IPS DF 19.7 (cell line): Measurements from ENCODE around the gene NOM1.
"Not testable (repeated sequence)": the region's sequence is repeated elsewhere in the genome, so short reads cannot be mapped to it uniquely, and the experiment has no call there.

Experiments
- DNase-seq: peaks from one replicate; pipeline ENCODE4 v3.0.0-alpha.2; 2013; ENCODE audit warnings: low read depth, low spot score

Gene NOM1, protein sequence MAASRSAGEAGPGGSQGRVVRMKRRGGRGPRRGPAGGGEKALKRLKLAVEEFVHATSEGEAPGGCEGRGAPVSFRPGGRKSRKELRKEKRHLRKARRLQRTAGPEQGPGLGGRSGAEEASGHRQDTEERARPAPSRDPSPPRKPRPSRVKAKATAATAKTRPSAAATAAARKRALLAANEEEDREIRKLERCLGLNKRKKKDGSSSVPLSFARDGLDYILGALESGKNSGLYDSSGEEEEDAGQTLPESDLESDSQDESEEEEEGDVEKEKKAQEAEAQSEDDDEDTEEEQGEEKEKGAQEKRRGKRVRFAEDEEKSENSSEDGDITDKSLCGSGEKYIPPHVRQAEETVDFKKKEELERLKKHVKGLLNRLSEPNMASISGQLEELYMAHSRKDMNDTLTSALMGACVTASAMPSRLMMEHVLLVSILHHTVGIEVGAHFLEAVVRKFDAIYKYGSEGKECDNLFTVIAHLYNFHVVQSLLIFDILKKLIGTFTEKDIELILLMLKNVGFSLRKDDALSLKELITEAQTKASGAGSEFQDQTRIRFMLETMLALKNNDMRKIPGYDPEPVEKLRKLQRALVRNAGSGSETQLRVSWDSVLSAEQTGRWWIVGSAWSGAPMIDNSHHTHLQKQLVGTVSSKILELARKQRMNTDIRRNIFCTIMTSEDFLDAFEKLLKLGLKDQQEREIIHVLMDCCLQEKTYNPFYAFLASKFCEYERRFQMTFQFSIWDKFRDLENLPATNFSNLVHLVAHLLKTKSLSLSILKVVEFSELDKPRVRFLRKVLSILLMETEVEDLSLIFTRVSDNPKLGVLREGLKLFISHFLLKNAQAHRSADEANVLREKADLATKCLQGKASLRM

DNA sequence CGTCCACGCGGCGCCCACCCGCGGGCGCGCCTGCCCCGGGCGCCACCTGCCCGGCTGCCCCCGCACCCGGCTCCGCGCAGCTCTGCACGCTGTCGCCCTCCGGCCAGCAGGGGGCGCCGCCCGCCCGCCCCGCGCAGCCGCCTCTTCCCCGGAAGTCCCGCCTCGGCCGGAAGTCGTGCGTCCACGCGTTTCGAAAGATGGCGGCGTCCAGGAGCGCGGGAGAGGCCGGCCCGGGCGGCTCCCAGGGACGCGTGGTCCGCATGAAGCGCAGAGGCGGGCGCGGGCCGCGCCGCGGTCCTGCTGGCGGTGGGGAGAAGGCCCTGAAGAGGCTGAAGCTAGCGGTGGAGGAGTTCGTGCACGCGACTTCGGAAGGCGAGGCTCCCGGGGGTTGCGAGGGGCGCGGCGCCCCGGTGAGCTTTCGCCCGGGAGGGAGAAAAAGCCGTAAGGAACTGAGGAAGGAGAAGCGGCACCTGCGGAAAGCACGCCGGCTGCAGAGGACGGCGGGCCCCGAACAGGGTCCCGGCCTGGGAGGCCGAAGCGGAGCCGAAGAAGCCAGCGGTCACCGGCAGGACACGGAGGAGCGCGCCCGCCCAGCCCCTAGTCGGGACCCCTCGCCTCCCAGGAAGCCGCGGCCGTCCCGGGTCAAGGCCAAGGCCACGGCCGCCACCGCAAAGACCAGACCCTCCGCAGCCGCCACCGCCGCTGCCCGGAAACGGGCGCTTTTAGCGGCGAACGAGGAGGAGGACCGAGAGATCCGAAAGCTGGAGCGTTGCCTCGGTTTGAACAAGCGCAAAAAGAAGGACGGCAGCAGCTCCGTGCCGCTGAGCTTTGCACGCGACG, at the start of gene NOM1:
TSS of gene NOM1 (plus strand) at position 172 of the 840 bp plus-strand sequence. CDS start at position 198, 26 bp downstream.
- no peak for DNase-seq

DNA sequence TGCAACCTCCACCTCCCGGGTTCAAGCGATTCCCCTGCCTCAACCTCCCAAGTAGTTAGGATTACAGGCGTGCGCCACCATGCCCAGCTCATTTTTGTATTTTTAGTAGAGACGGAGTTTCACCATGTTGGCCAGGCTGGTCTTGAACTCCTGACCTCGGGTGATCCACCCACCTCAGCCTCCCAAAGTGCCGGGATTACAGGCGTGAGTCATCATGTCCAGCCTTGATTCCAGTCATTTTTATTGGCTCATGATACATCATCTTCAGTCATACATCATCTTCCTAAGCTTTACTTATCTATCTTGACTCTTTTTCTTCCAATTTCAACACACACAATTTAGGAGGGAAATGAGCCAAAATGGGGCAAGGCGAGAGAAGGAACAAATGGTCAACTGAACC, 49.4 kb upstream of the NOM1 start:
- not testable (repeated sequence) for DNase-seq

DNA sequence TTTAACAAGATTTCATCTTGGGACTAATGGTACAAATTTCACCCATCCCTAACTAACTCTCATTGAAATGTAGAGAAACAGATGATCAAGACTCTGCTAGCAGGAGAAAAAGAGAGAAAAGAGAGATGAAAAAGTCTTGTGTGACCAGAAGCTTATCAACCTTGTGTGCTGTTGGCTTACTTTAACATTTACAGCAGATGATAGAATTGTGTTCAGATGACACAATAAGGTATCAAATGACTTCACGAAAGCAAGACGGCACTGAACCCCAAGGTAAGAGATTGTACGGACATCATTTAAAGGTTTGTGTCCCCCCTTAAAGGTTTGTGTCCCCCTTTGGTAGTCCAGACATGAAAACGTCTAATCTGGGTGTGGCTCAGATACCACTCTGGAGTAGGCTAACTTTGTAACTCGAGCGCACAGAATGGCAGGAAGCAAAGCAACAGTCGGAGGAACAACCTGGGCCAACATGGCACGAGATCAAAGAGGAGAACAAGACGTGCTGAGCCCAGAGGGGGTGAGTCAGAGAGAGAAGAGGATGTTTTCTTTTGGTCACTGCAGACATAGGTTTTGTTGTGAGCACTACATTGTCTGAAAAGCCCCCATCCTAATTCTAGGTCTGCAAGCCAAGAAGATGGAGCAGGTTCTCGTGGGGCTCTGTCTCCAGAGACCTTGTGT, 46.1 kb upstream of the NOM1 start:
- no peak for DNase-seq

DNA sequence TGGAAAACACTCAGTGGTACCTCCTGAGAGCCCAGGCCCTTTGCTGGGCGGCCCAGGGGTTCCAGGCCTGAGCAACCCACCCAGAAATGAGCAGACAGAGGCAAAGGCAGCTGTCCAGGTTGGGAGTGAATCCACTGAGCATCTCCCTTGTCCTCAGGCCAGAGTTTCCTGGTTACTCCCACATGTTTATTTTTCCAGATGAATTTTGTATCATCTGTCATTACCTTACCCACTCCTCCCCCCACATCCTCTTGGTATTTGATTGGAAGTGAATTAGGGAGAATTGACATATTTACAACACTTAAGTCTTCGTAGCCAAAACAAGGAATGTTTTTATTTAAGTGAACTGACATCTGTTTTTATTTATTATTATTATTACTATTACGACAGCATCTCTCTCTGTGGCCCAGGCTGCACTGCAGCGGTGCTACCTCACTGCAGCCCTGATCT, 43.3 kb upstream of the NOM1 start:
- DNase-seq = no peak

DNA sequence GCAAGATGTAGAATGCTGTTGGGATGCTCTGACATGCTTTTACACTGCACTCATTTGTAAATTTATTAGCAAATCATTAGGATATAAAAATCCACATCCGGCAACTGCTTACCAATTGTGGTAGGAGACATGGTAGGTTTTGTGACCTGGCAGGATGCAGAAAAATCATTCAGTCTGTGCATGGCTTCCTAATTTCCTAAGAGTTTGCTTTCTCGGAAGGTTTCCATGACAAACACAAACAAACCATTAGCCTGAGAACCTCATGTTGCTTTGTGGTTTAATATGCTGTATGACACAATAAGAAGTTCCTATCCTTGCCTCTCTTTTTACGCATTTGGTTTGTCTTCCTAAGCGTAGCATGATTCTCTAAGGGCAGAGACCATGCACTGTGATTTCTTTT, 41.9 kb upstream of the NOM1 start:
- no peak for DNase-seq

DNA sequence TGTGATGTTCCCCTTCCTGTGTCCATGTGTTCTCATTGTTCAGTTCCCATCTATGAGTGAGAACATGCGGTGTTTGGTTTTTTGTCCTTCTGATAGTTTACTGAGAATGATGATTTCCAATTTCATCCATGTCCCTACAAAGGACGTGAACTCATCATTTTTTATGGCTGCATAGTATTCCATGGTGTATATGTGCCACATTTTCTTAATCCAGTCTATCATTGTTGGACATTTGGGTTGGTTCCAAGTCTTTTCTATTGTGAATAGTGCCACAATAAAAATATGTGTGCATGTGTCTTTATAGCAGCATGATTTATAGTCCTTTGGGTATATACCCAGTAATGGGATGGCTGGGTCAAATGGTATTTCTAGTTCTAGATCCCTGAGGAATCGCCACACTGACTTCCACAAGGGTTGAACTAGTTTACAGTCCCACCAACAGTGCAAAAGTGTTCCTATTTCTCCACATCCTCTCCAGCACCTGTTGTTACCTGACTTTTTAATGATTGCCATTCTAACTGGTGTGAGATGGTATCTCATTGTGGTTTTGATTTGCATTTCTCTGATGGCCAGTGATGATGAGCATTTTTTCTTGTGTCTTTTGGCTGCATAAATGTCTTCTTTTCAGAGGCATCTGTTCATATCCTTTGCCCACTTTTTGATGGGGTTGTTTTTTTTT, 39.8 kb upstream of the NOM1 start:
- not testable (repeated sequence) for DNase-seq

DNA sequence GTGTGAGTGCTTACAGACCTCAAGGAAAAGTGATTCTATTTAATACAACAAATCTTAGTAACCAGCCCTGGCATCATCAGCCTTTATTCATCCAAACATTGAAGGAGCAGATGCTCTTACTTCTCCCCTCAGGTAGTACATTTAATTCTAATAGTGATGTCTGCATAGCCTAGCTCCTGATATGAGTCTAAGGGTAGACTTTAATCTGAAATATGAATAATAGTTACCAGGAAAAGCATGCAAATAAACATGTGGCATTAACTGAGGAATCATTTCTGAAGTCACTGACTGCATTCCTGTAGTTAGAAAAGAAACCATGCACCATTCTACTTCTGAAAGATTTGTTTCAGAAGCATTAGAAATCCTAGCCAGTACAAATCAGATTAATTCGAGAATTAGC, 30.9 kb upstream of the NOM1 start:
- DNase-seq = no peak

DNA sequence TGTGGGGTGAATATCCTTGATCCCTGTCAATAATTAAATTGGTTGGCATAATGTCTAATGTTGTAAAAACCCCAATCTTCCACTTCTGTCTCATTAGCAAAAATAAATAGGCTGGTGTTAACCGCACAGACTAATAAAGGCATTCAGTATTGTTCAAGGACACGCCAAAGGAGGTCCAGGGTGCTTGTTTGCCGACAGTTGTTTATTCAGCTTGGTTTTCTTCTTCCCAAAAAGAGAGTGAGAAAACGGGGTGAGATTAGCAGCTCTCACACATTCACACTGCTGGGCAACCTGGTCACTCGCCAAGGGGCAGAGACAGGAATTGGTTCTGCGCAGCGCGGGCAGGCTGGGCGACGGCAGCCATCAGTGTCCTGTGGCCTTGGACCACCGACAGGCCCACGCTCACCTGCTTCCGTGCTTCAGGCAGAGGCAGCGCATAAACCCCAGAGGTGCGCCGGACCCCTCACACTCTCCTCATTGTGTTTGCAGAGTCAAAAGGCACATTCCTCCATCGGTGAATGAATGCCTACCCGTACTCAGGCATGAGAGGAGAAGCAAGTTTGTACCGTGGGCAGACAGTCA, 30.3 kb upstream of the NOM1 start:
- DNase-seq = no peak

DNA sequence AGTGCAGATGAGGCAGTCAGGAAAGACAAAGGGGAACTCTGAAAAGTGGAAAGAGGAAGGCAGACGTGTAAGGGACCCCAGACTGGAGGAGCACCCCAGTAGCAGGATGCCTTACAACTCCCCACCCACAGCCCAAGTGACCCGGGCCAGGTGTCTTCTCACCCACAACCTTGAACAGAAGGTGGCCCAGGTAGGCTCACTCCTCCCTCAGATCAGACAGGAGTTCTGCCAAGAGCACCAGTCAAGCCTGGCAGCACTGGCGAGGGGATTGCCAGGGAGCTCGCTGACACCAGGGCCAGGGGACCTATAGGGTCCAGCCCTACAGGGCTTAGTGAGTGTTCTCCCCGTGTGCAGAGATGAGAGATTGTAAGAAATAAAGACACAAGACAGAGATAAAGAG, 29.4 kb upstream of the NOM1 start:
- DNase-seq = no peak

DNA sequence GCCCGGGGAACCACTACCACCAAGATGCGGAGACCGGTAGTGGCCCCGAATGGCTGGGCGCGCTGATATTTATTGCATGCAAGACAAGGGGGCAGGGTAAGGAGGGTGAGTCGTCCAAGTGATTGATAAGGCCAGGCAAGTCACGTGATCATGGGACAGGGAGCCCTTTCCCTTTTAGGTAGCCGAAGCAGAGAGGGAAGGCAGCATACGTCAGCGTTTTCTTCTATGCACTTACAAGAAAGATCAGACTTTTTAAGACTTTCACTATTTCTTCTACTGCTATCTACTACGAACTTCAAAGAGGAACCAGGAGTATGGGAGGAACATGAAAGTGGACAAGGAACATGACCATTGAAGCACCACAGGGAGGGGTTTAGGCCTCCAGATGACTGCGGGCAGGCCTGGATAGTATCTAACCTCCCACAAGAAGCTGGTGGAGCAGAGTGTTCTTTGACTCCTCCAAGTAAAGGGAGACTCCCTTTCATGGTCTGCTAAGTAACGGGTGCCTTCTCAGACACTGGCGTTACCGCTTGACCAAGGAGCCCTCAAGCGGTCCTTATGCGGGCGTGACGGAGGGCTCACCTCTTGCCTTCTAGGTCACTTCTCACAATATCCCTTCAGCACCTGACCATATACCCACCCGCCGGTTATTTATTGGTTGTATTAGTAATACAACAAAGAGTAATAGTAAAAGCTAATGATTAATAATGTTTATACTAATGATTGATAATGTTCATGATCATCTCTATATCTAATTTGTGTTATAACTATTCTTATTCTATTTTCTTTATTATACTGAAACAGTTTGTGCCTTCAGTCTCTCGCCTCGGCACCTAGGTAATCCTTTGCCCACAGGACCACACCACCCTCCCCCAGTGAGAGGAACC, 28.8 kb upstream of the NOM1 start:
- DNase-seq = not testable (repeated sequence)

DNA sequence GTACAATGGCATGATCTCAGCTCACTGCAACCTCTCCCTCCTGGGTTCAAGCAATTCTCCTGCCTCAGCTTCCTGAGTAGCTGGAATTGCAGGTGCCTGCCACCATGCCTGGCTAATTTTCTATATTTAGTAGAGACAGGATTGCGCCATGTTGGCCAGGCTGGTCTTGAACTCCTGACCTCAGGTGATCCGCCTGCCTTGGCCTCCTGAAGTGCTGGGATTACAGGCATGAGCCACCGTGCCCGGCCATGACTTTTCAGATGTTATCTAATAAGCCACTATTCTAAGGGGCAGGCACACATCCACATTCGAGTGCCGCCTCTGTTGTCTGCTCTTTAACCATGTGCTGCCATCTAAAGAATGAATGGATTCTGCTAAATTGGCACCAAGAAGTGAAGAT, 27.2 kb upstream of the NOM1 start:
- not testable (repeated sequence) for DNase-seq

DNA sequence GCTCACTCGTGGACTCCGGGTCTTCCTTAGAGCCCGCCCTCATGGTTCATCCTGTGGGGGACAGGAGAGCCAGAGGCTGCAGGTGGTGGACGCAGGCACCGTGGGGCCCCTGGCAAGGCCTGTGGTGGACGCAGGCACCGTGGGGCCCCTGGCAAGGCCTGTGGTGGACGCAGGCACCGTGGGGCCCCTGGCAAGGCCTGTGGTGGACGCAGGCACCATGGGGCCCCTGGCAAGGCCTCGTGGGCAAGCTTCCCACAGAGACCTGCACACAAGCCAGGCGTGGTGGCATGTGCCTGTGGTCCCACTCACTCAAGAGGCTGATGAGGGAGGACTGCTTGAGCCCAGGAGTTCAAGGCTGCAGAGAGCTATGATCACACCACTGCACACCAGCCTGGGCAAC, 23.7 kb upstream of the NOM1 start:
- DNase-seq = not testable (repeated sequence)

DNA sequence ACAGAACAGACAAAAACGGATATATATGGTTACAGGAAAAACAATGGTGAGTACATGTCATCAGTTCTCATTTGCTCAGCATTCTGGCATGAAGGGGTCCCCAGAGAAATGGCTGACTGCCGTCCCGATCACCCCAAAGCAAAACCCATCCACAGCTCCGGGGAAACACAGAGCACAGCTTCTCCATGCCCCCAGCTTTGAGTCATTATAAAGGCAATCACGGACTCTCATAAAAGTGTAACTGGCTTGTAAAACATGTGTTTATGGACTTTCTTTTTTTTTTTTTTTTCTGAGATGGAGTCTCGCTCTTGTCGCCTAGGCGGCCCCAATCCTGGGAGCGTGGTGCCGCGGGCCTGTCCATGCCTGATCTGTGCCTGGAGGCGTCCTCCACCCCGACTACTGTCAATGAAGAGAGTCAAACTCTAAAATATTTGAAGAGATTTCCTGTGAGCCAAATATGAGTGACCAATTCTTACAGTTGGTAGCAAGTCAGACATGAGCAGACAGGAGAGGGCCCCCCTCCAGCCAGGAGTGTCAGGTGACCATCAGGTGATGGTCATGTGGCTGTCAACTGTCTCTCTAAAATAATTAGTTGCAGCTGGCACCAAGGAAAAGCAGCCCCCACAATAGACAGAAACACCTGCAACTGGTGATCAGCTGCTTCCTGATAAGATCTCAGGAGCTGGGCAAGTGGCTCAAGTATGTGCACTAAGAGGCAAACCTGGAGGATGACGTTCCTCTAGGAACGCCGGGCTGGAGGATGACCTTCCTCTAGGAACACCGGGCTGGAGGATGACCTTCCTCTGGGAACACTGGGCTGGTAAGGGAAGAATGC, 21.7 kb upstream of the NOM1 start:
- DNase-seq = no peak

DNA sequence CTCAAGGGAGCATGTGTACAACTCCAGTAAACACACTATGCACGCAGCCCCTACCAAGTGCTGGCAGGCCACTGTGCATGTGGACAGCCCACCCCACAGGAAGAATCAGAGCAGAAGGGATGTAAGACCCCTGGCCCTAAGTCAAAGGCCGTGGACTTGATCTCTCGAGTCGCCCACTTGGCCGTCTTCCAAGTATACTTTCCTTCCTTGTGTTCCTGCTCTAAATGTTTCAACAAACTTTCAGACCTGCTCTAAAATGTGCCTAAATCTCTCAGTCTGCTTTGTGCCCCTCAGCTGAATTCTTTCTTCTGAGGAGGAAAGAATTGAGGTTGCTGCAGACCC, 21.1 kb upstream of the NOM1 start:
- no peak for DNase-seq

DNA sequence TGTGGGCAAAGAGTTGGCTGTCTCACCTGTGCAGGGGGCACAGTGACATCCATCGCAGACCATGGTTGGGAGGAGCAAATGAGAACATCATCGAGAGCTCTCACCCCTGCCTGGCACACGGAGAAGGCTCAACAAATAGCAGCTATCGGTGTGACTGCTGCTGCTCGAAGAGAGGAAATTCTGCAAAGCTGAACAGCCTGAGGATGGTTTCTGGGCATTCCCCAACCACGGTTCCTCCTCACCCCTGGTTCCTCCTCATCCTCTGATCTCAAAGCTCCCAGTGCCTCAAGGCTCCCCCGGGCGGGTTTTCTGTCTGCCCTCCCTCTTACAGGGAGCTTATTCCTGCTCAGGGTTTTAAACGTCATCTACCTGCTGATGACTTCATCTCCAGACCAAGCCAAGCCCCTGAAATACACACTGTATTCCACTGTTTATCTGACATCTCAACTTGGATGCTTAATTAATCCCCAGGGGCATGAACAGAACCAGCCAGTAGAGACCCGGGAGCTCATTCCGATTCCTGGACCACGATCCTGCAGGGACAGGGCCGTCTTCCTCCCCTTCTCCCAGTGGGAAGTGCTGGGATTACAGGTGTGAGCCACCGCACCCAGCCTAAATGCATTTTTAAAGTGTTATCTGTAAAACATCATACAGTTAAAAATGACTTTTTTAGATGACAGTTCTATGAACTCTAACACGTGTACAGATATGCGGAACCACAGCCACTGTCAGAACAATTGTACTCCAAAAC, 19.5 kb upstream of the NOM1 start:
- no peak for DNase-seq

DNA sequence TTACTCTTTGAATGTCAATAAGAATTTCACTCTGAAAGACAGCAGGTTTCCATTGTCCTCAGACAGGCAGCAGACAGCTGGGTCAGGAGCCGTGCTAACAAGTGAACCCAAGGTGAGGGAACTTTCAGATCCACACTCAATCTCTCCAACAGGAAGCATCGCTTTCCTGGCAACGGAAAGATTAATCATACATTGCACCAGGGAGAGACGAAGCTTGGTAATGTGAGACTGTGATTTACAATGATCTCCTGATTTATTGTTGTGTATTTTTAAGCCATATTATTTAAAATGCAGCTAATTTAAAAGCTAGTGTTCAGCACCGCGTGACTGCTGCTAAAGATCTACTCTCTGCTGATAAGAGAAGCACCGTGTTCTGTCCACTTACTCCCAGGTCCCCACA, 17.5 kb upstream of the NOM1 start:
- DNase-seq = no peak

DNA sequence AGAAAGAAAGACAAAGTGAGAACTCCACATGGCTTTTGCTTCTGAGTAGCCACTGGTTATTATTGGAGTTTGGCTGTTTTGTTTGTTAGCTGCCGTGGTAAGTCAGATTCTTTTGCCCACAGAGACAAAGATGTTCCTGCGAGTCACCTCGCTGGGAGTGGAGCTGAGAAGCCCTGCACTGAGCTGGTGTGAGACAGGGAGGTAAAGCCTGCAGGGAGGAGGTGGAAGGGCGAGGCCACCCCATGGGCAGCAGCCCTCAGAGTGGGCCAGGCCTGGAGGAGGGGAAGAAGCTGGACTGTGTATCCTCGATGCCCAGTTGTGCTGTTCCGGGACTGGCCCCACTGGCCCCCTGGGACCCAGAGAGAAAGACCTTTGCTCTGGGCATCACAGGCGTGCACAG, 14.3 kb upstream of the NOM1 start:
- no peak for DNase-seq

DNA sequence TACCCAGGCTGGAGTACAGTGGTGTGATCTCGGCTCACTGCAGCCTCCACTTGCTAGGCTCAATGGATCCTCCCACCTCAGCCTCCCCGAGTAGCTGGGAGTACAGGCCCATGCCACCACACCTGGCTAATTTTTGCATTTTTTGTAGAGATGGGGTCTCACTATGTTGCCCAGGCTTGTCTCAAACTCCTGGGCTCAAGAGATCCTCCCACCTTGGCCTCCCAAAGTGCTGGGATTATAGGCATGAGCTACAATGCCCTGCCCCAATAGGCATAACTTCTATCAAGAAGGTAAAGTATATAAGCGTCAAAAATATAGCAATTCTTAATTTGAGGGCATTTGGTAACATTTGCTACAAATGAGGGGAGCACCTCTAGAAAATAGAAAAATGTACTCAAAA, 12.7 kb upstream of the NOM1 start:
- not testable (repeated sequence) for DNase-seq
